Esophagus muscularis mucosa (tissue), 3 donors: ENCODE data around the gene CAV1.

Source experiments
- CTCF ChIP-seq, 3 experiments: fragments of 200-600 bp in 2 of 3; fragments of 450-650 bp in 1 of 3; sonication (generic) in 2 of 3; IDR thresholded peaks; one replicate each; pipeline ENCODE4 v1.5.1; 2017 to 2019; ENCODE audit warnings: antibody characterized with exemption in 3 of 3, mild to moderate bottlenecking in 2 of 3, moderate library complexity in 1 of 3
- EP300 ChIP-seq: sonication (generic); formaldehyde crosslinking; IDR thresholded peaks from one replicate; pipeline ENCODE4 v1.6.1; 2017; ENCODE audit warnings: antibody characterized with exemption

- TF ChIP-seq CTCF (IDR thresholded peaks at IDR 0.05) (no peak), EP300 (no peak)
Measured at GRCh38 chr7:116532102-116532688, 7.4 kb downstream of the CAV1 start.
